HepG2 (cell line): ENCODE results near the gene RGS19. TPM values are rescaled to one million over a fixed set of nuclear protein-coding genes. Genes with fewer than 3 reads are reported as not detected.
A peak's percentile ranks its signal among the peaks of the same experiment; 100 is the strongest.

Source experiments
- AHR ChIP-seq: IDR thresholded peaks from 2 replicates; pipeline ENCODE4 v1.6.1; 2018; ENCODE audit warnings: missing genetic modification reagents, missing compliant biosample characterization
- CERS6 ChIP-seq: sonication (generic); formaldehyde crosslinking; IDR thresholded peaks from 2 replicates; pipeline ENCODE4 v1.5.0; 2020; ENCODE audit warnings: missing genetic modification reagents
- HDAC6 ChIP-seq: fragments of 200-600 bp; sonication (generic); IDR thresholded peaks from 2 replicates; pipeline ENCODE4 v1.7.0; 2017; ENCODE audit warnings: mild to moderate bottlenecking, antibody characterized with exemption, low read length, low read depth
- HMGA1 ChIP-seq: sonication (generic); formaldehyde crosslinking; conservative IDR thresholded peaks from 2 replicates; pipeline ENCODE4 v1.4.0; 2020; ENCODE audit warnings: missing genetic modification reagents
- LCORL ChIP-seq, 2 experiments: fragments of 450-650 bp in 1 of 2; sonication (generic) in 1 of 2; formaldehyde crosslinking in 1 of 2; IDR thresholded peaks; 2 replicates each; pipeline versions ENCODE4 v1.5.0 to v1.6.1; 2017 to 2020; ENCODE audit warnings: antibody characterized with exemption in 1 of 2, missing genetic modification reagents in 1 of 2
- MATR3 ChIP-seq: sonication (generic); formaldehyde crosslinking; IDR thresholded peaks from 2 replicates; pipeline ENCODE4 v1.4.0; 2020; ENCODE audit warnings: missing genetic modification reagents
- NFKB2 ChIP-seq: sonication (generic); formaldehyde crosslinking; IDR thresholded peaks from 2 replicates; pipeline ENCODE4 v1.4.0; 2020; ENCODE audit warnings: missing genetic modification reagents, borderline replicate concordance
- PHB2 ChIP-seq: fragments of 450-650 bp; IDR thresholded peaks from 2 replicates; pipeline ENCODE4 v1.6.1; 2018; ENCODE audit not compliant: partially characterized antibody
- PHF21A ChIP-seq: sonication (generic); formaldehyde crosslinking; IDR thresholded peaks from 2 replicates; pipeline ENCODE4 v1.5.0; 2020; ENCODE audit warnings: mild to moderate bottlenecking, missing genetic modification reagents
- POLR2AphosphoS5 ChIP-seq: IDR thresholded peaks from 2 replicates; pipeline ENCODE4 v1.6.1; 2012; ENCODE audit warnings: low read depth, low read length
- PREB ChIP-seq: sonication (generic); formaldehyde crosslinking; IDR thresholded peaks from 2 replicates; pipeline ENCODE4 v1.4.0; 2020; ENCODE audit warnings: missing genetic modification reagents
- TAF1 ChIP-seq: sonication (generic); formaldehyde crosslinking; IDR thresholded peaks from 2 replicates; pipeline ENCODE4 v1.4.0; 2020; ENCODE audit warnings: missing genetic modification reagents
- ZFP82 ChIP-seq: sonication (generic); formaldehyde crosslinking; IDR thresholded peaks from 2 replicates; pipeline ENCODE4 v1.5.1; 2020; ENCODE audit warnings: mild to moderate bottlenecking, missing genetic modification reagents, borderline replicate concordance
- ZNF207 ChIP-seq: fragments of 450-650 bp; IDR thresholded peaks from 2 replicates; pipeline ENCODE4 v1.6.1; 2016; ENCODE audit warnings: antibody characterized with exemption, borderline replicate concordance
- ZNF407 ChIP-seq: sonication (generic); formaldehyde crosslinking; IDR thresholded peaks from one replicate; pipeline ENCODE4 v1.5.1; 2020; ENCODE audit warnings: mild to moderate bottlenecking, missing genetic modification reagents; ENCODE audit errors: not compliant biosample characterization
- ZNF598 ChIP-seq: sonication (generic); formaldehyde crosslinking; IDR thresholded peaks from 2 replicates; pipeline ENCODE4 v1.5.1; 2020; ENCODE audit warnings: mild to moderate bottlenecking, missing genetic modification reagents, borderline replicate concordance
- ZNF691 ChIP-seq: sonication (generic); formaldehyde crosslinking; IDR thresholded peaks from 2 replicates; pipeline ENCODE4 v1.4.0; 2020; ENCODE audit warnings: missing genetic modification reagents, low read depth, mild to moderate bottlenecking, borderline replicate concordance
- ZNF850 ChIP-seq: sonication (generic); formaldehyde crosslinking; conservative IDR thresholded peaks from 2 replicates; pipeline ENCODE4 v1.9.0; 2021; ENCODE audit warnings: mild to moderate bottlenecking, missing genetic modification reagents
- polyA plus RNA-seq, 8 experiments: library from polyadenylated mRNA; depleted of rRNA in 3 of 8; stranded (reverse) in 7 of 8; unstranded in 1 of 8; fragments of >200 nt; fragmentation: Illumina TruSeq in 4 of 8; extraction: Trizol in 4 of 8; gene quantifications; 2 replicates each; pipeline versions ENCODE4 v1.2.1 to v1.2.3, GENCODE V29; 2011 to 2016; ENCODE audit warnings: low read depth in 4 of 8, missing spikeins in 1 of 8, mixed read lengths in 1 of 8; ENCODE audit not compliant: insufficient read depth in 1 of 8
- total RNA-seq, 5 experiments: library from RNA; depleted of rRNA; stranded (reverse); fragments of >200 nt; fragmentation: Illumina TruSeq; extraction: Trizol; gene quantifications; 2 replicates each; pipeline ENCODE4 v1.2.3, GENCODE V29; 2016; ENCODE audit warnings: low read depth in 1 of 5

RGS19 gene
- total and polyA plus RNA-seq, 2 of the 13 experiments (the other 11 are each of a cell fraction or from before 2014, with no cell fraction given): 10.7 to 11.9 TPM

GRCh38 chr20:64056889-64057627, 22.3 kb downstream of the RGS19 start (continued):
- TF ChIP-seq LCORL (IDR thresholded peaks at IDR 0.05): no peak
- TF ChIP-seq LCORL (CRISPR knock-in tag; IDR thresholded peaks at IDR 0.05): no peak; the same call in 1 of the 2 replicates
- no peak for TF ChIP-seq MATR3 (CRISPR knock-in tag)
- TF ChIP-seq ZNF407 (CRISPR knock-in tag): no peak
- TF ChIP-seq ZNF207: no peak
- TF ChIP-seq TAF1: peak; percentile 4; the same call in 1 of the 2 replicates
- TF ChIP-seq HMGA1 (CRISPR knock-in tag): no peak
- TF ChIP-seq HDAC6: no peak
- TF ChIP-seq AHR (CRISPR knock-in tag): no peak
- TF ChIP-seq POLR2AphosphoS5: no peak
- TF ChIP-seq PHB2: no peak
- TF ChIP-seq PREB (CRISPR knock-in tag): no peak
- TF ChIP-seq NFKB2 (CRISPR knock-in tag): peak; percentile 32
- TF ChIP-seq PHF21A (CRISPR knock-in tag): 0 out of 2 replicates have a peak, but pooled peaks have one; percentile 8
- no peak for TF ChIP-seq CERS6 (CRISPR knock-in tag)
- TF ChIP-seq ZFP82 (CRISPR knock-in tag): no peak
- no peak for TF ChIP-seq ZNF850 (CRISPR knock-in tag)
- TF ChIP-seq ZNF691: peak; percentile 92; the same call in 1 of the 2 replicates
- peak; percentile 6; the same call in 1 of the 2 replicates for TF ChIP-seq ZNF598 (CRISPR knock-in tag)
